Measurements from ENCODE around the gene ENDOV. TPM values are rescaled to one million over a fixed set of nuclear protein-coding genes. Genes with fewer than 3 reads are reported as not detected.

The ENDOV gene
- total and polyA plus RNA-seq, 8 donors: 2.3 to 122 (median 13.2) TPM

DNA sequence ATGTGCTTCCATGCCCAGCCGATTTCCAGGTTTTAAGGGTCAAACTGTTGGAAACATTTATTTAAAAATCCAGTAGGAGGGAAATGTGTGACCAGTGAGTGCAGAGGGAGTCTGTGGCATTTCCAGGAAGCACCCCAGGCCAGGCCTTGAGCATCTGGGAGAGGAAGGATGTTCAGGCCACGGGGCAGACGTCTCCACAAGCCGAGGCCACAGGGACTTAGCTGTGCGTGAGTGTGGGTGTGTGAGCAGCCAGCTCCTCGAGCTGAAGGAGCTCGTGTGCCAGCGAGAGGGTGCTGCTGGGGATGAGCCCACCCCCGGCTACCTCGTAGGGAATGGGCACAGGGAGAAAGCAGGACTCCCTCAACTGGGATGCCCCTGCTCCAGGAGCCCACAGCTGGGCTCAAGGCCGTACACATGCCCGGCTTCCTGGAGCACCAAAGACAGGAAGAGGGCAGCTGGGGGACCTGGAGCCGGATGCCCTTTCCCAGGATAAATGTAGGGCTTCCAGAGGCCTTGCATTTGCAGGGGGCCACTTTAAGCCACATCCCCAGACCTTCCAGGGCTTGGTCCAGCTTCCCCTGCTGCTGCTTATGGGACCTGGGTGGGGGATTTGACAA lies 48.9 kb downstream of the ENDOV start:
- no peak for DNase-seq
- Histone ChIP-seq H3K27me3 (peaks cover 0 to 67% (median 32%) of the 10 kb centered on the region in 3 donors), H3K4me1 (peaks cover 0 to 24% (median 0%) of the 10 kb centered on the region in 4 donors), H3K4me3 (no peak overlapping the region), H3K9me3 (no peaks in the 10 kb centered on the region), H3K36me3 (no peaks in the 10 kb centered on the region), H3K27ac (no peak overlapping the region)
- 61 to 74% (median 69%) methylated on average over 7 to 13 of the region's 13 CpGs for WGBS, 5 donors
- TF ChIP-seq POLR2A (IDR thresholded peaks at IDR 0.05) (no peak), POLR2AphosphoS5 (IDR thresholded peaks at IDR 0.05) (no peak), EP300 (IDR thresholded peaks at IDR 0.05) (no peak), CTCF (IDR thresholded peaks at IDR 0.05) (no peak)
- intact Hi-C loops (cut with DNase I; ENCODE audit: low total_unique reads): no loop called here

DNA sequence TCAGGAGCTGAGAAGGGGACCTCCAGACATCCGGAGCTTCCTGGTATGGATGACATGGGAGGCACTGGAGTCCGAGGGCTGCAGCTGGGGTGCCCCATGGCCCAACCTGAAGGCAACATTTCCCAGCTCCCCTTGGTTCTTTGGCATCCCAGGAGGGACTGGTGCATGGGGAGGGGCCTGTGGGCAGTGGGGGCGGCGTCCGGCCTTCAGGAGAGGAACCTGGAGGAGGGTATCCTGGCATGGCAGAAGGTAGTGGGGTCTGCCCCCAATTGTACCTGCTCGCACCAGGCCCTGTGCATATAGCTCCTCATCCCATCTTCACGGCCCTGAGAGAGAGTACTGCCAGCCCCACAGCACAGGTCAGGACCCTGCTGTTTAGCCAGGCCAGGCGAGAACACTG lies 49.5 kb downstream of the ENDOV start:
- DNase-seq: no peak
- Histone ChIP-seq H3K4me3 (no peak overlapping the region), H3K27ac (no peak overlapping the region), H3K36me3 (peaks cover 0 to 5% (median 0%) of the 10 kb centered on the region in 4 donors), H3K4me1 (peaks cover 0 to 24% (median 0%) of the 10 kb centered on the region in 4 donors), H3K9me3 (no peaks in the 10 kb centered on the region), H3K27me3 (peaks cover 0 to 71% (median 38%) of the 10 kb centered on the region in 3 donors)
- TF ChIP-seq EP300 (IDR thresholded peaks at IDR 0.05) (no peak), CTCF (IDR thresholded peaks at IDR 0.05) (no peak), POLR2AphosphoS5 (IDR thresholded peaks at IDR 0.05) (no peak), POLR2A (IDR thresholded peaks at IDR 0.05) (no peak)
- 67 to 87% (median 75%) methylated on average over 4 to 8 of the region's 8 CpGs for whole genome bisulfite sequencing, 5 donors
- intact Hi-C loops (cut with DNase I; ENCODE audit: low total_unique reads): no loop called here

- DNase-seq: no peak
- WGBS, 5 donors: 70 to 77% (median 73%) methylated on average over 18 to 20 of the region's 20 CpGs
- H3K9me3 ChIP-seq: no peaks in the 10 kb centered on the region
- H3K27me3 ChIP-seq: peaks cover 0 to 81% (median 46%) of the 10 kb centered on the region in 3 donors
- TF ChIP-seq CTCF (IDR thresholded peaks at IDR 0.05) (no peak), POLR2AphosphoS5 (IDR thresholded peaks at IDR 0.05) (no peak), EP300 (IDR thresholded peaks at IDR 0.05) (no peak), POLR2A (IDR thresholded peaks at IDR 0.05) (no peak)
- intact Hi-C loops (cut with DNase I; ENCODE audit: low total_unique reads): no loop called here
- peaks cover 0 to 11% (median 0%) of the 10 kb centered on the region in 4 donors for H3K36me3 ChIP-seq
- H3K4me1 ChIP-seq: peaks cover 0 to 17% (median 0%) of the 10 kb centered on the region in 4 donors
- H3K4me3 ChIP-seq: no peak overlapping the region
- H3K27ac ChIP-seq: no peak overlapping the region
Measured at GRCh38 chr17:80465327-80465974, 50.5 kb downstream of the ENDOV start.

DNA sequence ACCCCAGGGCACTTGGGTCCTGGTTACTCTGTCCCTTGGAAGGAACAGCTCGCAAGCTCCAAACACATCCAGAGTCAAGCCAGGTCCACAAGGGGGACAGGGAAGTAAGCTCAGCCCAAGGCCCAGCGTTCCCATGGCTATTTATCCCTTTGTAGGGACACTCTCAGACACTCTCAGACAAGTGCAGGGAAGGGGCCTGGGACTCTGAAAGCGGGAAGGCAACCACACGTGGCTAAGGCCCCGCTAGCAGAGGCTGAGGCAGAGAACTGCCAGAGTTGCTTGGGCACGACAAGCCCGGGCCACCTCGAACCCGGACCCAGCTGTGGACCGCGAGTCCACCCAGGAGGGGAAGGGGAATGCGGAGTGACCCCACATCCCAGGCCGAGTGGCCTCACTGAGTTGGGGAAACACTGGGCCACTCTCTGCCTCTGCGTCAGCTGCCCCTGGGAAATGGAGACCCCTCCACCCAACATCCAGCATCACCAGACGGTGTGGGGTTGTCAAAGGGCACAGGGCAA lies 51.3 kb downstream of the ENDOV start:
- H3K27me3 ChIP-seq: peaks cover 0 to 87% (median 54%) of the 10 kb centered on the region in 3 donors
- TF ChIP-seq CTCF (IDR thresholded peaks at IDR 0.05): no peak
- no peak for TF ChIP-seq EP300 (IDR thresholded peaks at IDR 0.05)
- peaks cover 0 to 9% (median 0%) of the 10 kb centered on the region in 4 donors for H3K4me1 ChIP-seq
- no peak for DNase-seq
- intact Hi-C loops (cut with DNase I; ENCODE audit: low total_unique reads): no loop called here
- H3K9me3 ChIP-seq: no peaks in the 10 kb centered on the region
- H3K36me3 ChIP-seq: peaks cover 0 to 19% (median 0%) of the 10 kb centered on the region in 4 donors
- H3K4me3 ChIP-seq: no peak overlapping the region
- WGBS, 5 donors: 68 to 80% (median 76%) methylated on average over 10 to 15 of the region's 15 CpGs
- no peak overlapping the region for H3K27ac ChIP-seq

Data from stomach (tissue), 9 donors.